ENCODE data around the gene GJB4. TPM values are rescaled to one million over a fixed set of nuclear protein-coding genes. Genes with fewer than 3 reads are reported as not detected.

GJB4 gene
- total RNA-seq, 4 donors from 2014 or later, result not detected

DNA sequence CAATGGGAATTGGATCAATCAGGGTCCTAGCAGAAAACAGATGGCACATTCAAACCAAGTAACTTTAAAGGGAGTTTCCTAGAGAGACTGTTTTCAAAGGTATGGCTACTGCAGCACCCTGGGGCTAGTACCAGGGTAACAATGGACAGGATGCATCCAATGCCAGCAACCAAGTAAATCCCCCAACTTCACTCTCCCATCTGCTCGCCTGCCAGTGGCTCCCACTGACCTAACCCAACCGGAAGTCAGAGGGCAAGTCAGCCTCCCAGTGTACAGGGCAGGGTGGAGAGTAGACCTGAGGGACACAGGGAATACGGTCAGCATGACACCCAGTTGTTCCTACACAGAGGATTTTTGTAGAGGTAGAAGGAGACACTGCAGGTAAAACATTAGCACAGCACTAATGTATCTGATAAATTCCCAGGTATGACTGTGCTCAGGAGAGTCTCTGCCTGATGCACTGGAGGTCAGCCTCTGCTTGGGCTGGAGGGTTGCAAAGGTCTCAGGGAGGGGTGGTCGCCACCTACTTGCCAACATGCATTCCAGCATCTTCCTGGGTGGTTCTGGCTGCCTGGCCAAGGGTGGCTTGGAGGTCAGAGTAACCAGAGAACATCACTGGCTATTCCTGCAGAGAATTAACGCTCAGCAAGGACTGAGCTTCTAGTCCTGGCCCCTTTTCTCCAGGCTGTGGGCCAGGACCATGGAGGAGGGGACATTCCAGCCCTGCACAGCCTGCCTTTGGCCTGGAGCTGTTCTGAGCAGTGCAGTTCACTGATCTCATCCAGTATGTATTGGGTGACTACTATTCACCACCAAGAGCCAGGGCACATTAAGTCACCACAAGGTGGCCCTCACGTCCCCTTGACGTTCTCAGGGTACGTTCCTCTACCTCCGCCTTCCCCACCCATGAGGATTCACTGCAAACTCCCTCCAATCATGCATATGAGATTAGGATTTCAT, 28.2 kb downstream of the GJB4 start:
- TF ChIP-seq, protein P1, sequence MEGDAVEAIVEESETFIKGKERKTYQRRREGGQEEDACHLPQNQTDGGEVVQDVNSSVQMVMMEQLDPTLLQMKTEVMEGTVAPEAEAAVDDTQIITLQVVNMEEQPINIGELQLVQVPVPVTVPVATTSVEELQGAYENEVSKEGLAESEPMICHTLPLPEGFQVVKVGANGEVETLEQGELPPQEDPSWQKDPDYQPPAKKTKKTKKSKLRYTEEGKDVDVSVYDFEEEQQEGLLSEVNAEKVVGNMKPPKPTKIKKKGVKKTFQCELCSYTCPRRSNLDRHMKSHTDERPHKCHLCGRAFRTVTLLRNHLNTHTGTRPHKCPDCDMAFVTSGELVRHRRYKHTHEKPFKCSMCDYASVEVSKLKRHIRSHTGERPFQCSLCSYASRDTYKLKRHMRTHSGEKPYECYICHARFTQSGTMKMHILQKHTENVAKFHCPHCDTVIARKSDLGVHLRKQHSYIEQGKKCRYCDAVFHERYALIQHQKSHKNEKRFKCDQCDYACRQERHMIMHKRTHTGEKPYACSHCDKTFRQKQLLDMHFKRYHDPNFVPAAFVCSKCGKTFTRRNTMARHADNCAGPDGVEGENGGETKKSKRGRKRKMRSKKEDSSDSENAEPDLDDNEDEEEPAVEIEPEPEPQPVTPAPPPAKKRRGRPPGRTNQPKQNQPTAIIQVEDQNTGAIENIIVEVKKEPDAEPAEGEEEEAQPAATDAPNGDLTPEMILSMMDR (IDR thresholded peaks at IDR 0.05), result no peak
- no peak for TF ChIP-seq POLR2A (IDR thresholded peaks at IDR 0.05)
- no peak for DNase-seq
- Histone ChIP-seq H3K27ac (no peak overlapping the region), H3K4me1 (peaks cover 0 to 6% (median 1%) of the 10 kb centered on the region in 4 donors), H3K4me3 (no peak overlapping the region), H3K36me3 (no peaks in the 10 kb centered on the region), H3K27me3 (no peaks in the 10 kb centered on the region), H3K9me3 (no peaks in the 10 kb centered on the region)

DNA sequence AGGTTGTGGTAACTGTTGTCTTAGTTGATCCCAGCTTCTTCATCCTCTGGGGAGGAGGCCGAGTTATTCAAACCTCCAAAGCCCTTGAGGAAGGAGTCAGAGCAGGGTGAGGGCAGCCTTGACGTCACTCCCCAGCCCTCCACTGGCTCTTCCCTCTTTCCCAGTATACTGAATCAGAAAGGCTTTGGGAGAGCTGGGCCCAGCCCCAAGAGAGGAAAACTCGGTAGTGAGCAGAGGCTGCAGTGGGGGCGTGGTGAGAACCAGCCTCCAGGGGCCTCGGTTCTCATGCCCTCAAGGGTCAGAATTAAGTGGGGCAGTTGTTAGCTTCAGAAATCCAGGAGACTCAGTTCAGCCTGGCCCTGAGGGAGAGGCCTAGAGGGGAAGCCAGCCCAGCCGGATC, 31.4 kb downstream of the GJB4 start:
- peaks cover 0 to 6% (median 3%) of the 10 kb centered on the region in 4 donors for H3K4me1 ChIP-seq
- H3K9me3 ChIP-seq, result no peaks in the 10 kb centered on the region
- no peaks in the 10 kb centered on the region for H3K27me3 ChIP-seq
- no peak overlapping the region for H3K4me3 ChIP-seq
- no peak overlapping the region for H3K27ac ChIP-seq
- no peak for DNase-seq
- TF ChIP-seq POLR2A (IDR thresholded peaks at IDR 0.05), result no peak
- TF ChIP-seq, protein P1 (IDR thresholded peaks at IDR 0.05), result no peak
- no peaks in the 10 kb centered on the region for H3K36me3 ChIP-seq

GRCh38 chr1:34792424-34792823, 32.9 kb downstream of the GJB4 start:
- no peak for DNase-seq
- Histone ChIP-seq H3K36me3 (no peaks in the 10 kb centered on the region), H3K27ac (peak overlapping the region in 1 of 4 donors; percentile 49), H3K27me3 (no peaks in the 10 kb centered on the region), H3K4me3 (no peak overlapping the region), H3K4me1 (peaks cover 0 to 5% (median 0%) of the 10 kb centered on the region in 4 donors), H3K9me3 (no peaks in the 10 kb centered on the region)
- no peak for TF ChIP-seq POLR2A (IDR thresholded peaks at IDR 0.05)
- TF ChIP-seq, protein P1 (IDR thresholded peaks at IDR 0.05), result no peak

GRCh38 chr1:34792868-34793727, 33.6 kb downstream of the GJB4 start, which contains the start of gene GJA4:
Gene GJA4, plus strand, starts transcription at chr1:34792999. Its CDS starts 1,215 bp downstream, at chr1:34794214.
- Histone ChIP-seq H3K9me3 (no peaks in the 10 kb centered on the region), H3K27ac (peak within 1 kb of the TSS in 2 of 4 donors; percentile 39 to 49), H3K27me3 (no peaks in the 10 kb centered on the region), H3K36me3 (no peaks in the 10 kb centered on the region), H3K4me3 (peak within 1 kb of the TSS in 3 of 4 donors; percentile 22 to 42 (median 36)), H3K4me1 (peaks cover 0 to 5% (median 0%) of the 10 kb centered on the region in 4 donors)
- TF ChIP-seq, protein P1 (IDR thresholded peaks at IDR 0.05), result no peak
- no peak for TF ChIP-seq POLR2A (IDR thresholded peaks at IDR 0.05)
- no peak for DNase-seq

GRCh38 chr1:34794001-34794789, 34.7 kb downstream of the GJB4 start:
- no peak for TF ChIP-seq POLR2A (IDR thresholded peaks at IDR 0.05)
- TF ChIP-seq, protein P1 (IDR thresholded peaks at IDR 0.05), result no peak
- Histone ChIP-seq H3K9me3 (no peaks in the 10 kb centered on the region), H3K4me3 (peak overlapping the region in 1 of 4 donors; percentile 42), H3K27ac (peak overlapping the region in 1 of 4 donors; percentile 5), H3K4me1 (peaks cover 0 to 5% (median 0%) of the 10 kb centered on the region in 4 donors), H3K27me3 (no peaks in the 10 kb centered on the region), H3K36me3 (no peaks in the 10 kb centered on the region)
- no peak for DNase-seq

All from Peyer's patch (tissue), 4 donors.